Panc1 (cell line): ENCODE results near the gene ABCF3. TPM values are rescaled to one million over a fixed set of nuclear protein-coding genes. Genes with fewer than 3 reads are reported as not detected.

ENCODE experiments used
- ATAC-seq: fragments of 200-7000 bp; cut with Tn5 transposase; 2 replicates; pipeline ENCODE4 v1.9.1; 2020; ENCODE audit warnings: mild to moderate bottlenecking, moderate library complexity
- Bru-seq: library from RNA; stranded (reverse); fragments of 400-500 nt; gene quantifications from one replicate; lab custom pipeline; 2021; lab: Mats Ljungman, UMichigan
- BruChase-seq, 2 experiments: library from RNA; stranded (reverse); fragments of 400-500 nt; gene quantifications; one replicate each; lab custom pipeline; 2021; lab: Mats Ljungman, UMichigan
- BruUV-seq: library from RNA; stranded (reverse); fragments of 400-500 nt; replicated peaks from 2 replicates; lab custom pipeline; 2021; lab: Mats Ljungman, UMichigan
- CTCF ChIA-PET: fragments of 300-600 bp; sonication (Branson Sonifier 250); formaldehyde crosslinking; loops from one replicate; lab custom pipeline; 2022; ENCODE audit warnings: antibody characterized with exemption; lab: Charles Lee
- POLR2A ChIA-PET: fragments of 300-600 bp; sonication (Branson Sonifier 250); formaldehyde crosslinking; loops from one replicate; lab custom pipeline; 2022; ENCODE audit warnings: antibody characterized with exemption; lab: Charles Lee
- DNase-seq: peaks from one replicate; pipeline ENCODE4 v3.0.0-alpha.2; 2010; ENCODE audit warnings: low read depth, low spot score
- H3K27ac ChIP-seq: 2 replicates; pipeline ENCODE4 v1.5.1; 2011; ENCODE audit warnings: mild to moderate bottlenecking, low read length, inconsistent platforms
- H3K27me3 ChIP-seq: fragments of 200-500 bp; sonication (Bioruptor generic); 2 replicates; pipeline ENCODE4 v1.6.0; 2014; ENCODE audit warnings: low read length, inconsistent platforms; ENCODE audit not compliant: control insufficient read depth, insufficient read depth
- H3K36me3 ChIP-seq: fragments of 200-500 bp; sonication (Bioruptor generic); 2 replicates; pipeline ENCODE4 v1.5.1; 2014; ENCODE audit warnings: inconsistent platforms, mild to moderate bottlenecking, low read length, moderate library complexity; ENCODE audit not compliant: control insufficient read depth, insufficient read depth
- H3K4me1 ChIP-seq: 2 replicates; pipeline ENCODE4 v1.5.1; 2011; ENCODE audit warnings: inconsistent platforms, mild to moderate bottlenecking, low read length, moderate library complexity; ENCODE audit not compliant: control insufficient read depth, insufficient read depth
- H3K4me3 ChIP-seq, 2 experiments: 2 replicates each; pipeline ENCODE4 v1.5.1; 2011 to 2012; ENCODE audit warnings: low read depth in 2 of 2, low read length in 2 of 2, mild to moderate bottlenecking in 2 of 2, inconsistent platforms in 1 of 2, moderate library complexity in 1 of 2
- H3K9me3 ChIP-seq: fragments of 200-500 bp; sonication (Bioruptor generic); 2 replicates; pipeline ENCODE4 v1.5.1; 2014; ENCODE audit warnings: low read depth, mild to moderate bottlenecking, inconsistent platforms, low read length, moderate library complexity; ENCODE audit not compliant: control insufficient read depth, insufficient read depth
- POLR2AphosphoS5 ChIP-seq: IDR thresholded peaks from 2 replicates; pipeline ENCODE4 v1.6.1; 2012; ENCODE audit warnings: mild to moderate bottlenecking, low read depth, low read length, moderate library complexity
- REST ChIP-seq, 2 experiments: IDR thresholded peaks; 2 replicates each; pipeline ENCODE4 v1.6.1; 2011 to 2012; ENCODE audit warnings: low read depth in 2 of 2, control low read depth in 1 of 2, low read length in 1 of 2, mild to moderate bottlenecking in 1 of 2, moderate library complexity in 1 of 2; ENCODE audit not compliant: insufficient read depth in 1 of 2
- SIN3A ChIP-seq: IDR thresholded peaks from 2 replicates; pipeline ENCODE4 v1.6.1; 2012; ENCODE audit warnings: low read depth, mild to moderate bottlenecking, low read length, moderate library complexity, borderline replicate concordance; ENCODE audit not compliant: insufficient read depth
- TCF7L2 ChIP-seq: IDR thresholded peaks from 2 replicates; pipeline ENCODE4 v1.6.1; 2011; ENCODE audit warnings: mild to moderate bottlenecking, low read depth, low read length, inconsistent platforms
- in situ Hi-C: cut with HindIII; loops from 2 replicates; pipeline ENCODE4 v1.10.0; 2016; ENCODE audit warnings: low sequenced_read_pairs, low pct_unique_long_range_greater_than_20kb
- intact Hi-C: fragments of 100-400 bp; cut with micrococcal nuclease; formaldehyde crosslinking; loops from one replicate; pipeline ENCODE4 v1.10.0; 2022; ENCODE audit not compliant: unreplicated experiment
- long read RNA-seq: library from polyadenylated mRNA; unstranded; transcript quantifications from one replicate; pipeline ENCODE4 v2.0.0, GENCODE V29; 2021; ENCODE audit not compliant: unreplicated experiment
- polyA plus RNA-seq: library from polyadenylated mRNA; unstranded; fragments of >200 nt; gene quantifications from one replicate; pipeline ENCODE4 v1.2.1, GENCODE V29; 2012; ENCODE audit warnings: missing spikeins; ENCODE audit not compliant: insufficient read length
- total RNA-seq: library from RNA; stranded (reverse); gene quantifications from one replicate; pipeline ENCODE4 v1.2.1, GENCODE V29; 2021; ENCODE audit not compliant: unreplicated experiment
- TF ChIP-seq, protein P1 (sequence below): fragments of 450-650 bp; IDR thresholded peaks from 2 replicates; pipeline ENCODE4 v1.5.1; 2017; ENCODE audit warnings: mild to moderate bottlenecking

Gene ABCF3, protein sequence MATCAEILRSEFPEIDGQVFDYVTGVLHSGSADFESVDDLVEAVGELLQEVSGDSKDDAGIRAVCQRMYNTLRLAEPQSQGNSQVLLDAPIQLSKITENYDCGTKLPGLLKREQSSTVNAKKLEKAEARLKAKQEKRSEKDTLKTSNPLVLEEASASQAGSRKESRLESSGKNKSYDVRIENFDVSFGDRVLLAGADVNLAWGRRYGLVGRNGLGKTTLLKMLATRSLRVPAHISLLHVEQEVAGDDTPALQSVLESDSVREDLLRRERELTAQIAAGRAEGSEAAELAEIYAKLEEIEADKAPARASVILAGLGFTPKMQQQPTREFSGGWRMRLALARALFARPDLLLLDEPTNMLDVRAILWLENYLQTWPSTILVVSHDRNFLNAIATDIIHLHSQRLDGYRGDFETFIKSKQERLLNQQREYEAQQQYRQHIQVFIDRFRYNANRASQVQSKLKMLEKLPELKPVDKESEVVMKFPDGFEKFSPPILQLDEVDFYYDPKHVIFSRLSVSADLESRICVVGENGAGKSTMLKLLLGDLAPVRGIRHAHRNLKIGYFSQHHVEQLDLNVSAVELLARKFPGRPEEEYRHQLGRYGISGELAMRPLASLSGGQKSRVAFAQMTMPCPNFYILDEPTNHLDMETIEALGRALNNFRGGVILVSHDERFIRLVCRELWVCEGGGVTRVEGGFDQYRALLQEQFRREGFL
- 101 TPM for total RNA-seq
- 94.9 TPM for polyA plus RNA-seq
- Bru-seq, nascent RNA, result percentile 85 among the genes with signal in this experiment
- percentile 93 among the genes with signal in this experiment for BruChase-seq, experiment 1, labeled RNA remaining after a 2-hour chase
- percentile 92 among the genes with signal in this experiment for BruChase-seq, experiment 2, labeled RNA remaining after a 6-hour chase
- long read RNA-seq, transcript ABCF3-203 (21 exons, 2,624 nt), result major isoform, 139 of 203 reads
- long read RNA-seq, partial matches to known transcripts, result 6 of 203 reads
- long read RNA-seq, other reads (novel, unspliced or antisense), result 58 of 203 reads

GRCh38 chr3:184186184-184186901 lies at the start of gene ABCF3:
Gene ABCF3 (plus strand): TSS chr3:184186199. CDS start chr3:184186208, 9 bp downstream.
- Histone ChIP-seq H3K4me1 (peaks cover 15% of the 10 kb centered on the region), H3K27me3 (no peaks in the 10 kb centered on the region), H3K36me3 (peaks cover 38% of the 10 kb centered on the region), H3K4me3 (peak within 1 kb of the TSS; percentile 88 to 91), H3K27ac (peak within 1 kb of the TSS; percentile 92), H3K9me3 (no peaks in the 10 kb centered on the region)
- no peak for DNase-seq
- TF ChIP-seq TCF7L2 (no peak), SIN3A (peak; percentile 48; the same call in 1 of the 2 replicates)
- POLR2A ChIA-PET, result no interaction called here
- in situ Hi-C loops, result no loop called here
- no TSS peak for BruUV-seq
- intact Hi-C loops, result no loop called here
- peak; percentile 61 for ATAC-seq
- CTCF ChIA-PET, result interaction anchor here (0.5 to 1.0 kb wide), 4 partner anchors 11 to 282 kb away, joined by 3 to 9 read pairs (median 5); no protein-coding TSS in a partner anchor

- Histone ChIP-seq H3K4me3 (no peak overlapping the region), H3K27me3 (no peaks in the 10 kb centered on the region), H3K27ac (no peak overlapping the region), H3K9me3 (no peaks in the 10 kb centered on the region), H3K4me1 (peaks cover 12% of the 10 kb centered on the region), H3K36me3 (peaks cover 25% of the 10 kb centered on the region)
- ChIA-PET POLR2A (no interaction called here), CTCF (no interaction called here)
- TF ChIP-seq SIN3A, result no peak
- TF ChIP-seq POLR2AphosphoS5, result no peak
- TF ChIP-seq TCF7L2, result no peak
- TF ChIP-seq, protein P1, sequence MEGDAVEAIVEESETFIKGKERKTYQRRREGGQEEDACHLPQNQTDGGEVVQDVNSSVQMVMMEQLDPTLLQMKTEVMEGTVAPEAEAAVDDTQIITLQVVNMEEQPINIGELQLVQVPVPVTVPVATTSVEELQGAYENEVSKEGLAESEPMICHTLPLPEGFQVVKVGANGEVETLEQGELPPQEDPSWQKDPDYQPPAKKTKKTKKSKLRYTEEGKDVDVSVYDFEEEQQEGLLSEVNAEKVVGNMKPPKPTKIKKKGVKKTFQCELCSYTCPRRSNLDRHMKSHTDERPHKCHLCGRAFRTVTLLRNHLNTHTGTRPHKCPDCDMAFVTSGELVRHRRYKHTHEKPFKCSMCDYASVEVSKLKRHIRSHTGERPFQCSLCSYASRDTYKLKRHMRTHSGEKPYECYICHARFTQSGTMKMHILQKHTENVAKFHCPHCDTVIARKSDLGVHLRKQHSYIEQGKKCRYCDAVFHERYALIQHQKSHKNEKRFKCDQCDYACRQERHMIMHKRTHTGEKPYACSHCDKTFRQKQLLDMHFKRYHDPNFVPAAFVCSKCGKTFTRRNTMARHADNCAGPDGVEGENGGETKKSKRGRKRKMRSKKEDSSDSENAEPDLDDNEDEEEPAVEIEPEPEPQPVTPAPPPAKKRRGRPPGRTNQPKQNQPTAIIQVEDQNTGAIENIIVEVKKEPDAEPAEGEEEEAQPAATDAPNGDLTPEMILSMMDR, result no peak
- TF ChIP-seq REST (IDR thresholded peaks at IDR 0.05; ENCODE audit: insufficient read depth in 1 of 2, low read depth in 2 of 2, low read length in 1 of 2), result no peak
- BruUV-seq, result no TSS peak
- in situ Hi-C loops, result no loop called here
- DNase-seq (no peak), ATAC-seq (no peak)
- intact Hi-C loops, result loop anchor here (10.0 kb wide), 1 partner anchor 144 kb away; no protein-coding TSS in a partner anchor
Observed at GRCh38 chr3:184140436-184140835, 45.6 kb upstream of the ABCF3 start.
